GM12892 (cell line): ENCODE data around the gene DUSP1.

Source experiments
- POLR2A ChIP-seq: IDR thresholded peaks from 2 replicates; pipeline ENCODE4 v1.6.1; 2011; ENCODE audit warnings: low read depth, low read length, control low read depth
- POLR2AphosphoS5 ChIP-seq: IDR thresholded peaks from 2 replicates; pipeline ENCODE4 v1.6.1; 2011; ENCODE audit warnings: low read depth, low read length, control low read depth
- TAF1 ChIP-seq: IDR thresholded peaks from 2 replicates; pipeline ENCODE4 v1.6.1; 2011; ENCODE audit warnings: low read depth, mild to moderate bottlenecking, control low read depth, low read length, borderline replicate concordance

DNA sequence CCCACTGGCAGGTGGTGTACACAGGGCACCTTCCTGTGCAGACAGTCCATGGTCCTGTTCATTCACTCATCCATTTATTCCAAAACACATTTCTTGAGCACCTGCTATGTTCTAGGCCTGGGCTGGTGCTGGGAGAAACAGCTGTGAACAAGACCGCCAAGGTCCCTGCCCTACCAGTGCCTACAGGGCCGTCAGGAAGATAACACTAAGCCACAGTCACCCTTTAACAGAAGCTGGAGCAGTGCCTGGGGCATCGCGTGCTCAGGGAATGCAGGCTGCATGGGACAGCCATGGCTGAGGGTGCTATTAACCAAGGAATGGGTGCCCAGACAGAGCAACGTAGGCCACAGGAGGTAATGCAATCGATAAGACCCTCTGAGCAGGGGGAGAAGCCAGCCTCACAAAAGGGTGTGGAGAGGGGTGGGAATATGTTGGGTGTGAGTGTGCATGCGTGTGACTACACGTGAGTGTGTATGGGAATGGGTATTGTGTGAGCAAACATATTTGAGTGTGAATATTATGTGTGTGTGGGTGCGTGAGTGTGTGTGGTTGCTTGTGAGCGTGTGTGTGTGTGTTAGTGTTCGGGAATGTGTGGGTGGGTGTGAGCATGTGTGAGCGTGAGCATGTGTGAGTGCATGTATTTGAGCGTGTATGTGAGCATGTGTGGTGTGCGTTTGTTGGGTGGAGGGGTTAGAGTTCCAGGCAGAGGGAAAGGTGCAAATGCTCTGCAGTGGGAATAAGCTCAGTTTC is 19.1 kb downstream of the DUSP1 start:
- TF ChIP-seq TAF1 (no peak), POLR2AphosphoS5 (no peak), POLR2A (no peak)
